Astrocyte (in vitro differentiated cells and primary cell): ENCODE results near the gene NCR2. TPM values are rescaled to one million over a fixed set of nuclear protein-coding genes. Genes with fewer than 3 reads are reported as not detected.

Experiments
- DNase-seq: peaks from one replicate; pipeline ENCODE4 v3.0.0-alpha.2; 2010; ENCODE audit warnings: low read depth
- FAIRE-seq: peaks from 2 replicates; lab custom pipeline; 2011; peaks lifted over from hg19 to GRCh38; lab: Jason Lieb, UNC
- H2AFZ ChIP-seq: 2 replicates; pipeline ENCODE4 v1.6.0; 2012; ENCODE audit warnings: low read depth, low read length, inconsistent platforms
- H3K27ac ChIP-seq: 2 replicates; pipeline ENCODE4 v1.5.1; 2011; ENCODE audit warnings: low read depth, low read length, inconsistent platforms
- H3K27me3 ChIP-seq: 2 replicates; pipeline ENCODE4 v1.6.0; 2011; ENCODE audit warnings: low read length, inconsistent platforms; ENCODE audit not compliant: insufficient read depth
- H3K36me3 ChIP-seq: 2 replicates; pipeline ENCODE4 v1.5.1; 2011; ENCODE audit warnings: low read length, inconsistent platforms; ENCODE audit not compliant: insufficient read depth
- H3K4me1 ChIP-seq: 2 replicates; pipeline ENCODE4 v1.5.1; 2011; ENCODE audit warnings: low read length, inconsistent platforms; ENCODE audit not compliant: insufficient read depth
- H3K4me2 ChIP-seq: 2 replicates; pipeline ENCODE4 v1.6.0; 2012; ENCODE audit warnings: low read length, inconsistent platforms
- H3K4me3 ChIP-seq: 2 replicates; pipeline ENCODE4 v1.5.1; 2011; ENCODE audit warnings: low read depth, mild to moderate bottlenecking, low read length, inconsistent platforms; ENCODE audit not compliant: insufficient read depth
- H3K79me2 ChIP-seq: 2 replicates; pipeline ENCODE4 v1.6.0; 2012; ENCODE audit warnings: mild to moderate bottlenecking, low read length, inconsistent platforms; ENCODE audit not compliant: insufficient read depth
- H3K9ac ChIP-seq: 2 replicates; pipeline ENCODE4 v1.6.0; 2012; ENCODE audit warnings: mild to moderate bottlenecking, low read length, inconsistent platforms
- H3K9me3 ChIP-seq: 2 replicates; pipeline ENCODE4 v1.5.1; 2012; ENCODE audit warnings: low read depth, mild to moderate bottlenecking, low read length, inconsistent platforms; ENCODE audit not compliant: insufficient read depth
- H4K20me1 ChIP-seq: 2 replicates; pipeline ENCODE4 v1.6.0; 2012; ENCODE audit warnings: low read length, inconsistent platforms; ENCODE audit not compliant: insufficient read depth
- H3K27ac Mint-ChIP-seq: one replicate; pipeline ENCODE4 v1.8.0; 2021; ENCODE audit warnings: mild to moderate bottlenecking, mixed read lengths; ENCODE audit not compliant: unreplicated experiment
- H3K27me3 Mint-ChIP-seq: one replicate; pipeline ENCODE4 v1.8.0; 2021; ENCODE audit warnings: low read depth, mixed read lengths; ENCODE audit not compliant: unreplicated experiment
- H3K36me3 Mint-ChIP-seq: one replicate; pipeline ENCODE4 v1.8.0; 2021; ENCODE audit warnings: low read depth, mixed read lengths; ENCODE audit not compliant: unreplicated experiment
- H3K4me1 Mint-ChIP-seq: one replicate; pipeline ENCODE4 v1.8.0; 2021; ENCODE audit warnings: low read depth, mixed read lengths; ENCODE audit not compliant: unreplicated experiment
- H3K4me3 Mint-ChIP-seq: one replicate; pipeline ENCODE4 v1.8.0; 2021; ENCODE audit warnings: mild to moderate bottlenecking, moderate library complexity, mixed read lengths; ENCODE audit not compliant: unreplicated experiment
- H3K9me3 Mint-ChIP-seq: one replicate; pipeline ENCODE4 v1.8.0; 2021; ENCODE audit warnings: mild to moderate bottlenecking, mixed read lengths; ENCODE audit not compliant: unreplicated experiment
- CTCF ChIP-seq: IDR thresholded peaks from 2 replicates; pipeline ENCODE4 v1.5.1; 2011; ENCODE audit warnings: low read depth, mild to moderate bottlenecking, inconsistent platforms, low read length, moderate library complexity; ENCODE audit not compliant: insufficient read depth
- EZH2 ChIP-seq: IDR thresholded peaks from 2 replicates; pipeline ENCODE4 v1.6.1; 2012; ENCODE audit warnings: mild to moderate bottlenecking, low read length, inconsistent platforms; ENCODE audit not compliant: insufficient read depth
- total RNA-seq: library from RNA; stranded (reverse); gene quantifications from 2 replicates; pipeline ENCODE4 v1.2.1, GENCODE V29; 2021

NCR2 gene
- total RNA-seq, 1 donor from 2014 or later = not detected

GRCh38 chr6:41331401-41332150 is 3.8 kb upstream of the NCR2 start:
- no peaks in the 10 kb centered on the region for H3K36me3 ChIP-seq
- H3K9me3 Mint-ChIP-seq = no peaks in the 10 kb centered on the region

GRCh38 chr6:41332241-41332640 is 3.2 kb upstream of the NCR2 start:
- Histone ChIP-seq H2AFZ (no peak overlapping the region), H3K4me3 (no peak overlapping the region), H3K4me2 (no peak overlapping the region), H3K27me3 (peaks cover 17% of the 10 kb centered on the region), H3K79me2 (no peaks in the 10 kb centered on the region), H3K36me3 (no peaks in the 10 kb centered on the region), H3K9me3 (no peaks in the 10 kb centered on the region), H4K20me1 (no peaks in the 10 kb centered on the region), H3K9ac (no peak overlapping the region), H3K27ac (no peak overlapping the region), H3K4me1 (no peaks in the 10 kb centered on the region)
- H3K36me3 Mint-ChIP-seq = no peaks in the 10 kb centered on the region
- FAIRE-seq (no peak), DNase-seq (no peak)
- no peak for TF ChIP-seq EZH2
- TF ChIP-seq CTCF = no peak
- peaks cover 37% of the 10 kb centered on the region for H3K27me3 Mint-ChIP-seq
- no peaks in the 10 kb centered on the region for H3K9me3 Mint-ChIP-seq
- H3K27ac Mint-ChIP-seq = peak overlapping the region; percentile 41
- H3K4me1 Mint-ChIP-seq = no peaks in the 10 kb centered on the region
- no peak overlapping the region for H3K4me3 Mint-ChIP-seq

More at GRCh38 chr6:41331401-41332150, 3.8 kb upstream of the NCR2 start:
- Mint-ChIP-seq H3K27me3 (peaks cover 36% of the 10 kb centered on the region), H3K4me1 (no peaks in the 10 kb centered on the region), H3K27ac (peak overlapping the region; percentile 41), H3K4me3 (no peak overlapping the region), H3K36me3 (no peaks in the 10 kb centered on the region)
- no peak for FAIRE-seq
- Histone ChIP-seq H3K4me3 (no peak overlapping the region), H3K9me3 (no peaks in the 10 kb centered on the region), H3K27me3 (peaks cover 22% of the 10 kb centered on the region), H4K20me1 (no peaks in the 10 kb centered on the region), H3K79me2 (no peaks in the 10 kb centered on the region), H3K4me1 (no peaks in the 10 kb centered on the region), H3K27ac (no peak overlapping the region), H3K9ac (no peak overlapping the region), H2AFZ (no peak overlapping the region), H3K4me2 (no peak overlapping the region)
- TF ChIP-seq CTCF = no peak
- no peak for TF ChIP-seq EZH2
- no peak for DNase-seq
